Measurements from ENCODE around the gene USP50.

- TF ChIP-seq EP300 (conservative IDR thresholded peaks at IDR 0.05; ENCODE audit: poor library complexity, severe bottlenecking): no peak
- TF ChIP-seq CTCF (IDR thresholded peaks at IDR 0.05; ENCODE audit: poor library complexity, severe bottlenecking): no peak
- no peak for TF ChIP-seq EZH2 (IDR thresholded peaks at IDR 0.05; ENCODE audit: borderline replicate concordance, insufficient read depth, low read length, poor library complexity, severe bottlenecking)
- TF ChIP-seq SMC3 (conservative IDR thresholded peaks at IDR 0.05; ENCODE audit: poor library complexity): no peak
Measured at GRCh38 chr15:50593761-50594160, 47.3 kb upstream of the USP50 start.
